Smooth muscle cell (in vitro differentiated cells): ENCODE measurements around the gene DCAF5. TPM values are rescaled to one million over a fixed set of nuclear protein-coding genes. Genes with fewer than 3 reads are reported as not detected.

Experiments
- DNase-seq: peaks from one replicate; lab custom pipeline; 2025; ENCODE audit not compliant: unreplicated experiment; lab: John Stamatoyannopoulos, UW
- H2AFZ ChIP-seq: fragments of 200-600 bp; sonication (generic); 2 replicates; pipeline ENCODE4 v1.6.0; 2016; ENCODE audit warnings: antibody characterized with exemption, low read depth, mild to moderate bottlenecking
- H3F3A ChIP-seq: fragments of 200-600 bp; sonication (generic); 2 replicates; pipeline ENCODE4 v1.6.0; 2017; ENCODE audit warnings: antibody characterized with exemption, low read depth
- H3K27ac ChIP-seq: fragments of 200-600 bp; sonication (generic); 2 replicates; pipeline ENCODE4 v1.5.1; 2016; ENCODE audit warnings: low read depth, mild to moderate bottlenecking
- H3K27me3 ChIP-seq: fragments of 200-600 bp; sonication (generic); 2 replicates; pipeline ENCODE4 v1.6.1; 2016; ENCODE audit warnings: low read depth, mild to moderate bottlenecking
- H3K36me3 ChIP-seq: fragments of 200-600 bp; sonication (generic); 2 replicates; pipeline ENCODE4 v1.5.1; 2016; ENCODE audit warnings: low read depth
- H3K4me1 ChIP-seq: fragments of 200-600 bp; sonication (generic); 2 replicates; pipeline ENCODE4 v1.5.1; 2016; ENCODE audit warnings: low read depth
- H3K4me2 ChIP-seq: fragments of 200-600 bp; sonication (generic); 2 replicates; pipeline ENCODE4 v1.6.0; 2016; ENCODE audit warnings: mild to moderate bottlenecking
- H3K4me3 ChIP-seq: fragments of 200-600 bp; sonication (generic); 2 replicates; pipeline ENCODE4 v1.5.1; 2016; ENCODE audit warnings: mild to moderate bottlenecking
- H3K79me2 ChIP-seq: fragments of 200-600 bp; sonication (generic); 2 replicates; pipeline ENCODE4 v1.6.0; 2016; ENCODE audit warnings: low read depth, mild to moderate bottlenecking
- H3K9ac ChIP-seq: fragments of 200-600 bp; sonication (generic); 2 replicates; pipeline ENCODE4 v1.6.0; 2016; ENCODE audit warnings: low read depth
- H3K9me3 ChIP-seq: fragments of 200-600 bp; sonication (generic); replicated peaks from 2 replicates; pipeline ENCODE4 v1.5.1; 2016; ENCODE audit warnings: low read depth
- H4K20me1 ChIP-seq: fragments of 200-600 bp; sonication (generic); 2 replicates; pipeline ENCODE4 v1.6.0; 2016; ENCODE audit warnings: low read depth
- CTCF ChIP-seq: fragments of 200-600 bp; sonication (generic); IDR thresholded peaks from 2 replicates; pipeline ENCODE4 v1.5.1; 2017; ENCODE audit warnings: borderline replicate concordance, mild to moderate bottlenecking, antibody characterized with exemption; ENCODE audit not compliant: insufficient read depth, poor library complexity, severe bottlenecking
- WGBS: methylation state at CpG from one replicate; pipeline ENCODE4 v1.1.7; 2016; ENCODE audit warnings: low lambda C conversion rate; 5-methylcytosine and 5-hydroxymethylcytosine counted together
- polyA plus RNA-seq: library from polyadenylated mRNA; unstranded; fragments of >200 nt; fragmentation: Nextera tagmentation; extraction: Ambion mirVana; gene quantifications from 2 replicates; pipeline ENCODE4 v1.2.1, GENCODE V29; 2016
- total RNA-seq: library from RNA; depleted of rRNA; stranded (reverse); fragments of >200 nt; gene quantifications from 2 replicates; pipeline ENCODE4 v1.2.3, GENCODE V29; 2014

DCAF5 gene
- total and polyA plus RNA-seq, 2 experiments from 2014 or later: 23.0 to 45.4 TPM

GRCh38 chr14:69008421-69008884 lies 144.5 kb downstream of the DCAF5 start:
- Histone ChIP-seq H3K9ac (peak overlapping the region; percentile 43), H3K79me2 (no peaks in the 10 kb centered on the region), H4K20me1 (no peaks in the 10 kb centered on the region), H2AFZ (peak overlapping the region; percentile 82), H3K9me3 (no peaks in the 10 kb centered on the region), H3K27me3 (no peaks in the 10 kb centered on the region), H3F3A (peaks cover 14% of the 10 kb centered on the region), H3K36me3 (no peaks in the 10 kb centered on the region), H3K4me3 (no peak overlapping the region), H3K4me2 (no peak overlapping the region), H3K27ac (peak overlapping the region; percentile 91), H3K4me1 (peaks cover 17% of the 10 kb centered on the region)
- 8% methylated on average over 1 of the region's 1 CpG for WGBS
- TF ChIP-seq CTCF: no peak
- DNase-seq: no peak

GRCh38 chr14:69006346-69006745 lies 146.6 kb downstream of the DCAF5 start:
- no peak overlapping the region for H3K4me3 ChIP-seq
- H3K4me1 ChIP-seq: peaks cover 17% of the 10 kb centered on the region
- H3K79me2 ChIP-seq: no peaks in the 10 kb centered on the region
- peaks cover 14% of the 10 kb centered on the region for H3F3A ChIP-seq
- H3K4me2 ChIP-seq: no peak overlapping the region
- no peaks in the 10 kb centered on the region for H3K27me3 ChIP-seq
- no peaks in the 10 kb centered on the region for H3K36me3 ChIP-seq
- peak overlapping the region; percentile 37 for H3K9ac ChIP-seq
- DNase-seq: no peak
- H2AFZ ChIP-seq: no peak overlapping the region
- H3K27ac ChIP-seq: peak overlapping the region; percentile 72
- H4K20me1 ChIP-seq: no peaks in the 10 kb centered on the region
- TF ChIP-seq CTCF: no peak
- 86% methylated on average over 5 of the region's 5 CpGs for WGBS
- H3K9me3 ChIP-seq: no peaks in the 10 kb centered on the region

GRCh38 chr14:69005432-69006148 lies 147.3 kb downstream of the DCAF5 start:
- Histone ChIP-seq H3K27ac (peak overlapping the region; percentile 72), H3K4me1 (peaks cover 17% of the 10 kb centered on the region), H3K9ac (peak overlapping the region; percentile 37), H3K27me3 (no peaks in the 10 kb centered on the region), H3K4me3 (no peak overlapping the region), H3K36me3 (no peaks in the 10 kb centered on the region), H3K4me2 (peak overlapping the region; percentile 54), H2AFZ (no peak overlapping the region), H3K79me2 (no peaks in the 10 kb centered on the region), H3K9me3 (no peaks in the 10 kb centered on the region), H4K20me1 (no peaks in the 10 kb centered on the region), H3F3A (peaks cover 14% of the 10 kb centered on the region)
- TF ChIP-seq CTCF: no peak
- WGBS: 31% methylated on average over 11 of the region's 11 CpGs
- peak; percentile 34 for DNase-seq
